H1 (cell line): ENCODE results near the gene PYY. TPM values are rescaled to one million over a fixed set of nuclear protein-coding genes. Genes with fewer than 3 reads are reported as not detected.
A peak's percentile ranks its signal among the peaks of the same experiment; 100 is the strongest.

Experiments
- CTCF ChIA-PET: fragments of 300-600 bp; sonication (Branson Sonifier 250); formaldehyde crosslinking; loops from one replicate; lab custom pipeline; 2021; ENCODE audit not compliant: partially characterized antibody; lab: Charles Lee
- POLR2A ChIA-PET: fragments of 300-600 bp; sonication (Branson Sonifier 250); formaldehyde crosslinking; loops from one replicate; lab custom pipeline; 2021; ENCODE audit warnings: inconsistent platforms; ENCODE audit not compliant: partially characterized antibody; lab: Charles Lee
- DNase-seq, 2 experiments: peaks; one replicate each; pipeline versions ENCODE4 v3.0.0 to v3.0.0-alpha.2; 2010 to 2022; ENCODE audit warnings: low spot score in 2 of 2, low read depth in 1 of 2, mixed read lengths in 1 of 2
- FAIRE-seq: peaks from 2 replicates; lab custom pipeline; 2011; peaks lifted over from hg19 to GRCh38; lab: Jason Lieb, UNC
- H2AFZ ChIP-seq: 2 replicates; pipeline ENCODE4 v1.8.1; 2012; ENCODE audit warnings: low read length, inconsistent platforms
- H2AK5ac ChIP-seq: 2 replicates; pipeline ENCODE4 v1.6.1; 2013; ENCODE audit warnings: low read depth, low read length
- H2BK120ac ChIP-seq: replicated peaks from 2 replicates; pipeline ENCODE3; 2013; ENCODE audit warnings: low read depth, low read length, inconsistent platforms
- H2BK12ac ChIP-seq: 2 replicates; pipeline ENCODE4 v1.6.1; 2013; ENCODE audit warnings: low read depth, low read length
- H2BK15ac ChIP-seq: 2 replicates; pipeline ENCODE4 v1.6.1; 2013; ENCODE audit warnings: low read length
- H2BK20ac ChIP-seq: 2 replicates; pipeline ENCODE4 v1.6.1; 2013; ENCODE audit warnings: low read length
- H2BK5ac ChIP-seq: 2 replicates; pipeline ENCODE4 v1.6.1; 2013; ENCODE audit warnings: low read depth, low read length
- H3K14ac ChIP-seq: 2 replicates; pipeline ENCODE4 v1.6.1; 2013; ENCODE audit warnings: inconsistent platforms; ENCODE audit not compliant: insufficient read length
- H3K18ac ChIP-seq: 2 replicates; pipeline ENCODE4 v1.6.1; 2013; ENCODE audit warnings: low read length; ENCODE audit errors: extremely low read depth
- H3K23ac ChIP-seq: 2 replicates; pipeline ENCODE4 v1.6.1; 2013; ENCODE audit warnings: inconsistent platforms; ENCODE audit not compliant: insufficient read length
- H3K23me2 ChIP-seq: 2 replicates; pipeline ENCODE4 v1.6.1; 2013; ENCODE audit warnings: low read depth, low read length
- H3K27ac ChIP-seq: 2 replicates; pipeline ENCODE4 v1.6.1; 2011; ENCODE audit warnings: low read depth, low read length, inconsistent platforms
- H3K27me3 ChIP-seq, 4 experiments: replicated peaks in 1 of 4; 1 replicate in 1 of 4; 2 replicates in 3 of 4; pipeline versions ENCODE4 v1.6.1 to v1.8.1; 2011 to 2013; ENCODE audit warnings: low read length in 3 of 4, mild to moderate bottlenecking in 3 of 4, inconsistent platforms in 2 of 4, mixed read lengths in 2 of 4, moderate library complexity in 1 of 4; ENCODE audit not compliant: control insufficient read depth in 3 of 4, insufficient read depth in 3 of 4; ENCODE audit errors: extremely low read depth in 1 of 4
- H3K36me3 ChIP-seq, 4 experiments: 2 replicates each; pipeline versions ENCODE4 v1.6.1 to v1.8.1; 2011 to 2013; ENCODE audit warnings: mild to moderate bottlenecking in 4 of 4, low read length in 3 of 4, moderate library complexity in 2 of 4, control low read depth in 1 of 4, inconsistent platforms in 1 of 4; ENCODE audit not compliant: insufficient read depth in 4 of 4, control insufficient read depth in 2 of 4
- H3K4ac ChIP-seq: replicated peaks from 2 replicates; pipeline ENCODE3; 2013; ENCODE audit warnings: low read length, low read depth, mixed read lengths, inconsistent platforms; ENCODE audit not compliant: insufficient read length
- H3K4me1 ChIP-seq, 4 experiments: replicated peaks in 1 of 4; 1 replicate in 1 of 4; 2 replicates in 3 of 4; pipeline versions ENCODE4 v1.6.1 to v1.8.1; 2011 to 2013; ENCODE audit warnings: low read length in 3 of 4, inconsistent platforms in 2 of 4, mixed read lengths in 1 of 4; ENCODE audit not compliant: insufficient read depth in 4 of 4, control insufficient read depth in 3 of 4
- H3K4me2 ChIP-seq, 2 experiments: 2 replicates each; pipeline versions ENCODE4 v1.6.1 to v1.8.1; 2011 to 2013; ENCODE audit warnings: low read depth in 2 of 2, low read length in 2 of 2, control low read depth in 1 of 2, inconsistent platforms in 1 of 2, mild to moderate bottlenecking in 1 of 2; ENCODE audit not compliant: insufficient read depth in 1 of 2
- H3K4me3 ChIP-seq, 4 experiments: fragments of 200-600, 300-600 bp in 1 of 4; sonication (generic), shearing (Covaris generic), sonication (Bioruptor Twin) in 1 of 4; 2 replicates each; pipeline versions ENCODE4 v1.5.1 to v1.8.1; 2011 to 2016; ENCODE audit warnings: low read length in 4 of 4, low read depth in 3 of 4, control low read depth in 2 of 4, inconsistent platforms in 2 of 4, mild to moderate bottlenecking in 2 of 4, mixed read lengths in 1 of 4, moderate library complexity in 1 of 4; ENCODE audit not compliant: insufficient read depth in 2 of 4; ENCODE audit errors: extremely low read depth in 1 of 4
- H3K56ac ChIP-seq: replicated peaks from 2 replicates; pipeline ENCODE3; 2013; ENCODE audit warnings: low read depth, mild to moderate bottlenecking, mixed read lengths, low read length, inconsistent platforms; ENCODE audit not compliant: insufficient read length
- H3K79me1 ChIP-seq: 2 replicates; pipeline ENCODE4 v1.6.1; 2013; ENCODE audit warnings: low read depth, low read length, control low read depth
- H3K79me2 ChIP-seq, 2 experiments: 2 replicates each; pipeline versions ENCODE4 v1.6.1 to v1.8.1; 2012 to 2013; ENCODE audit warnings: low read length in 2 of 2, mild to moderate bottlenecking in 2 of 2, inconsistent platforms in 1 of 2; ENCODE audit not compliant: insufficient read depth in 2 of 2, control insufficient read depth in 1 of 2
- H3K9ac ChIP-seq, 4 experiments: replicated peaks in 1 of 4; 1 replicate in 1 of 4; 2 replicates in 3 of 4; pipeline versions ENCODE4 v1.6.1 to v1.8.1; 2011 to 2013; ENCODE audit warnings: low read depth in 3 of 4, low read length in 3 of 4, control low read depth in 2 of 4, mild to moderate bottlenecking in 2 of 4, moderate library complexity in 2 of 4, inconsistent platforms in 1 of 4; ENCODE audit errors: extremely low read depth in 1 of 4
- H3K9me3 ChIP-seq, 2 experiments: 2 replicates each; pipeline versions ENCODE4 v1.6.1 to v1.8.1; 2012 to 2013; ENCODE audit warnings: mild to moderate bottlenecking in 2 of 2, moderate library complexity in 2 of 2, control low read depth in 1 of 2, inconsistent platforms in 1 of 2, low read depth in 1 of 2, low read length in 1 of 2, mixed read lengths in 1 of 2; ENCODE audit not compliant: insufficient read depth in 2 of 2
- H4K20me1 ChIP-seq, 2 experiments: replicated peaks in 1 of 2; 2 replicates each; pipeline versions ENCODE3 to v1.8.1; 2011 to 2013; ENCODE audit warnings: inconsistent platforms in 2 of 2, low read length in 2 of 2, mild to moderate bottlenecking in 1 of 2; ENCODE audit not compliant: insufficient read depth in 2 of 2, control insufficient read depth in 1 of 2
- H4K5ac ChIP-seq: 2 replicates; pipeline ENCODE4 v1.6.1; 2013; ENCODE audit warnings: low read length, low read depth, mixed read lengths, inconsistent platforms; ENCODE audit not compliant: insufficient read length
- H4K8ac ChIP-seq: 2 replicates; pipeline ENCODE4 v1.8.0; 2013; ENCODE audit warnings: mild to moderate bottlenecking, moderate library complexity, low read length, inconsistent platforms; ENCODE audit not compliant: insufficient read depth; ENCODE audit errors: extremely low read depth
- H4K91ac ChIP-seq: replicated peaks from 2 replicates; pipeline ENCODE3; 2013; ENCODE audit warnings: low read length, mixed read lengths, inconsistent platforms; ENCODE audit not compliant: insufficient read length
- BCL11A ChIP-seq, 2 experiments: IDR thresholded peaks; one replicate each; pipeline ENCODE4 v1.6.1; 2011; ENCODE audit warnings: low read depth in 2 of 2, low read length in 2 of 2, mild to moderate bottlenecking in 2 of 2
- HDAC2 ChIP-seq, 2 experiments: fragments of 300-600 bp in 1 of 2; sonication (generic) in 1 of 2; IDR thresholded peaks; 2 replicates each; pipeline ENCODE4 v1.6.1; 2011 to 2012; ENCODE audit warnings: low read depth in 2 of 2, low read length in 2 of 2, mild to moderate bottlenecking in 2 of 2, moderate library complexity in 2 of 2, borderline replicate concordance in 1 of 2, inconsistent platforms in 1 of 2
- HDAC6 ChIP-seq: IDR thresholded peaks from one replicate; pipeline ENCODE4 v1.7.1; 2012; ENCODE audit warnings: low read depth, mild to moderate bottlenecking, inconsistent platforms, low read length, moderate library complexity
- KDM4A ChIP-seq: IDR thresholded peaks from one replicate; pipeline ENCODE4 v1.7.1; 2012; ENCODE audit warnings: low read depth, mild to moderate bottlenecking, moderate library complexity, low read length, inconsistent platforms; ENCODE audit not compliant: severe bottlenecking
- RNF2 ChIP-seq: fragments of 200-900, 300-1000 bp; sonication (generic); IDR thresholded peaks from 2 replicates; pipeline ENCODE4 v1.7.1; 2016; ENCODE audit warnings: borderline replicate concordance, low read depth, mild to moderate bottlenecking, antibody characterized with exemption, low read length; ENCODE audit not compliant: poor library complexity, severe bottlenecking; ENCODE audit errors: missing control alignments
- SAP30 ChIP-seq: fragments of 300-600 bp; sonication (generic); IDR thresholded peaks from 2 replicates; pipeline ENCODE4 v1.7.1; 2012; ENCODE audit warnings: low read length, moderate library complexity, mild to moderate bottlenecking, inconsistent platforms; ENCODE audit not compliant: insufficient read depth, insufficient replicate concordance
- SUZ12 ChIP-seq: fragments of 200-600 bp; sonication (generic); IDR thresholded peaks from 2 replicates; pipeline ENCODE4 v1.6.1; 2012; ENCODE audit warnings: mild to moderate bottlenecking, inconsistent platforms, low read length, moderate library complexity, mixed read lengths
- TCF12 ChIP-seq: IDR thresholded peaks from 2 replicates; pipeline ENCODE4 v1.6.1; 2011; ENCODE audit warnings: low read depth, mild to moderate bottlenecking, low read length
- TEAD4 ChIP-seq: IDR thresholded peaks from 2 replicates; pipeline ENCODE4 v1.6.1; 2012; ENCODE audit warnings: low read depth, low read length, inconsistent platforms, mixed read lengths
- ZNF274 ChIP-seq: IDR thresholded peaks from 2 replicates; pipeline ENCODE4 v1.7.0; 2012; ENCODE audit warnings: low read length, borderline replicate concordance; ENCODE audit errors: extremely low read depth
- WGBS, 2 experiments: shearing (Covaris generic) in 1 of 2; methylation state at CpG; one replicate each; pipeline versions ENCODE4 v1.1.6 to v1.1.7; 2013 to 2015; ENCODE audit warnings: low lambda C conversion rate in 2 of 2, mixed read lengths in 2 of 2, inconsistent platforms in 1 of 2, low coverage in 1 of 2, missing lambda C conversion rate in 1 of 2; ENCODE audit not compliant: insufficient replicate concordance in 2 of 2, insufficient coverage in 1 of 2, insufficient read length in 1 of 2; ENCODE audit errors: extremely low coverage in 1 of 2, missing lambda C conversion rate in 1 of 2; 5-methylcytosine and 5-hydroxymethylcytosine counted together
- polyA plus RNA-seq, 7 experiments: library from polyadenylated mRNA; depleted of rRNA in 3 of 7; stranded (reverse) in 5 of 7; unstranded in 2 of 7; fragments of >200 nt in 5 of 7; fragments of 200-250 nt in 2 of 7; gene quantifications; 1 replicate in 5 of 7; 2 replicates in 1 of 7; 4 replicates in 1 of 7; pipeline versions ENCODE4 v1.2.1 to v1.2.3, GENCODE V29; 2011 to 2013; ENCODE audit warnings: missing spikeins in 2 of 7, mixed read lengths in 2 of 7
- total RNA-seq: library from RNA; stranded (reverse); fragmentation: NEBNext Ultra II Directional; extraction: Animal tissue kit (Norgen Biotek cat#: 25700); gene quantifications from 2 replicates; pipeline ENCODE4 v1.2.1, GENCODE V29; 2021

The PYY gene
- total and polyA plus RNA-seq, 2 of the 8 experiments (the other 6 are each of a cell fraction or from before 2014, with no cell fraction given): 0.93 to 3.4 TPM

GRCh38 chr17:43974382-43975266 lies 20.9 kb upstream of the PYY start:
- Histone ChIP-seq H2BK12ac (no peak overlapping the region), H4K5ac (no peak overlapping the region), H3K23me2 (no peaks in the 10 kb centered on the region), H2AK5ac (no peak overlapping the region), H4K20me1 (no peaks in the 10 kb centered on the region), H3K4me2 (no peak overlapping the region), H3K79me2 (no peaks in the 10 kb centered on the region), H4K91ac (no peak overlapping the region), H3K27ac (no peak overlapping the region), H3K14ac (no peak overlapping the region), H3K4me1 (no peaks in the 10 kb centered on the region), H3K9me3 (no peaks in the 10 kb centered on the region), H2BK15ac (no peak overlapping the region), H3K79me1 (no peaks in the 10 kb centered on the region), H4K8ac (no peak overlapping the region), H2AFZ (0 out of 2 replicates have a peak overlapping the region, but pooled peaks have one; percentile 21), H3K4ac (no peak overlapping the region), H2BK120ac (no peak overlapping the region), H3K36me3 (no peaks in the 10 kb centered on the region), H2BK20ac (no peak overlapping the region), H2BK5ac (no peak overlapping the region), H3K56ac (no peak overlapping the region), H3K18ac (no peak overlapping the region), H3K27me3 (no peaks in the 10 kb centered on the region), H3K4me3 (no peak overlapping the region), H3K23ac (no peak overlapping the region), H3K9ac (peak overlapping the region in 1 of 4 experiments; percentile 30; a peak in 3 of 7 replicates)
- CTCF ChIA-PET: interaction anchor here (0.8 to 2.4 kb wide), 4 partner anchors 9 to 94 kb away, joined by 3 to 14 read pairs (median 6); no protein-coding TSS in a partner anchor
- POLR2A ChIA-PET: interaction anchor here (1.7 kb wide), 1 partner anchor 32 kb away, joined by 3 read pairs; no protein-coding TSS in a partner anchor
- no peak for DNase-seq
- no peak for FAIRE-seq
- WGBS, 2 experiments: 81% methylated on average over 14 of the region's 14 CpGs; no CpG with 5 or more reads in 1 of the 2 experiments
- TF ChIP-seq BCL11A (IDR thresholded peaks at IDR 0.05; ENCODE audit: low read depth in 2 of 2, low read length in 2 of 2) (no peak), HDAC2 (IDR thresholded peaks at IDR 0.05; ENCODE audit: borderline replicate concordance in 1 of 2, low read depth in 2 of 2, low read length in 2 of 2) (no peak), TEAD4 (no peak), TCF12 (no peak), SUZ12 (no peak), HDAC6 (no peak), RNF2 (no peak), ZNF274 (no peak), SAP30 (no peak), KDM4A (no peak)
